HG02970 (cell line): ENCODE data around the gene DNAJC13.
A peak's percentile ranks its signal among the peaks of the same experiment; 100 is the strongest.

Experiments used
- ATAC-seq: cut with Tn5 transposase; IDR thresholded peaks from one replicate; pipeline ENCODE4 v1.9.1; 2021; ENCODE audit warnings: mild to moderate bottlenecking, moderate library complexity, moderate number of reproducible peaks; ENCODE audit not compliant: unreplicated experiment, low FRiP score

Gene DNAJC13

DNA sequence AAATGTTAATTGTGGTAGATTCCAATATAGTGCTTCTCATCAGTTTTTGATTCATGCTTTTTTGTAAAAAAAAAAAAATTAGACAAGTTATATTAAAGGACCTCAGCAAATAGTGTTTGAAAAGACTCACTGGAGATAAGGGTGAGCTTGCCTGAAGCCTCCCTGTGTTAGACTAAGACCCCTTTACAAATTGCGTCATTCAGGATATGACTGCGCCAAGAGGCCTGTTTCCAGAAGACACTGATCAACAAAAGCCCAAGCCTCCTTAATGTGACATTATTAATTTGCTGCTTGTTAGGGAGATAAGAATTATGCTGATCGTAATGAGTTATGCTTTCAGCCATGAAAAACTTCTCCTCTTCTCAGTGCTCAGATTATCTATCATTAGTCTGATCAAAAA lies 13.0 kb upstream of the DNAJC13 start:
- no peak for ATAC-seq

- no peak for ATAC-seq
Observed at GRCh38 chr3:132405188-132405587, 12.1 kb upstream of the DNAJC13 start.

- no peak for ATAC-seq
Observed at GRCh38 chr3:132405609-132406299, 11.5 kb upstream of the DNAJC13 start.

- ATAC-seq: no peak
Observed at GRCh38 chr3:132406587-132406986, 10.7 kb upstream of the DNAJC13 start.

DNA sequence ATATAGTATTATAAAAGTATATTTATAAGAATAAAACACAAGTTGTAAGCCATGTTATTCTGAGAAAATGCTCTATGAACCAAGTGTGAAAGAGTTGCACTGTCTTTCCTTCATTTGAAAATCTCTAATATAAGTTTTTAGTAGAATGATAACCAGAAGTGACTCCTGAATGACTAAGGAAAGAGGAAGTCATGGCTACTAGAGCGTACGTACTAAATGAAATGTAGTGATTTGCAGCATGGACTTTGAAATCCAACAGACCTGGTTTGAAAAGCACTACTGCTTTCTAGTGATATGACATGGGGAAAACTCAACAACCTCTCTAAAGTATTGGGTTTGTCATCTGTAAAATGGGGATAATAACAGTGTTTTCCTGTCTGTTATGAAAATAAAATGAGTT lies 10.3 kb upstream of the DNAJC13 start:
- no peak for ATAC-seq

GRCh38 chr3:132414841-132415240 lies 2.5 kb upstream of the DNAJC13 start:
- ATAC-seq: no peak

GRCh38 chr3:132416161-132416560 lies 1.1 kb upstream of the DNAJC13 start:
- ATAC-seq: no peak

GRCh38 chr3:132417695-132418411 lies 551 bp downstream of the DNAJC13 start:
- peak; percentile 41 for ATAC-seq

DNA sequence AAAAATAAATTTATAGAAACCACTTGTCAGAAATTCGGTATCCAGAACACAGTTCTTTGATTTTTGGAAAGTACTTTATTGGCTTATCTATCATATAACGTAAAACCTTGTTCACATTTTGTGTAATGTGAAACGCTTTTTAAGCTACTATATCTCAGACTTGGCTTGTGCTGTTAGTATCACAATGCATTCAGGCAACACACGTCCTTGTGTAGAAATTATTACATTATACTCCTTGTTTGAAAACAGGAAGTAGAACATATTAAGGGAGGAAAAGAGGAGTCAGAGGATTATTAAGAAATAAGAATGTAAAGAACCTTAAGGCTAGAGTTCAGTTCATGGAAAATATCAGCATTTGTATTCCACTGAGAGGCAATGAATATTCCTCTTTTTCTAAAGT lies 1.6 kb downstream of the DNAJC13 start:
- no peak for ATAC-seq

GRCh38 chr3:132421832-132422231 lies 4.5 kb downstream of the DNAJC13 start:
- ATAC-seq: no peak

DNA sequence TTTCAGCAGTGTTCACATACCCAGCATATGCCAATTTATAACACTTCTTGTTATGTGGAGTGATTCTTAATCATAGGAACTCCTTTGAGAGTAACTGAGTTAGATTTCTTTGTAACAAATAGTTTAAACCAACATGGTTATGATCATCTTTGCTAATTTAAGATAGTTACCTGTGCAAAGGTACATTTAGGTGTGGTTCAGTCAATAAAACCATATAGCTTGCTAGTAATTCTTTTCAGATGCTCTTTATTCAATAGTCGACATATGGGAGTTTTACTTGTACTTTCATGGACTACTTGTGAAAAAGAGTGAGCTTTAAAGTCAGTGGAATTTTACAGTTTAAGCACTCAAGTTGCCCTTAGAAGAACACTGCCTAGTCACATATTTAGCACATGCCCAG lies 5.2 kb downstream of the DNAJC13 start:
- no peak for ATAC-seq

- ATAC-seq: no peak
Observed at GRCh38 chr3:132432639-132433038, 15.3 kb downstream of the DNAJC13 start.

- no peak for ATAC-seq
Observed at GRCh38 chr3:132433121-132433520, 15.8 kb downstream of the DNAJC13 start.

GRCh38 chr3:132435224-132435910 lies 18.1 kb downstream of the DNAJC13 start:
- no peak for ATAC-seq

DNA sequence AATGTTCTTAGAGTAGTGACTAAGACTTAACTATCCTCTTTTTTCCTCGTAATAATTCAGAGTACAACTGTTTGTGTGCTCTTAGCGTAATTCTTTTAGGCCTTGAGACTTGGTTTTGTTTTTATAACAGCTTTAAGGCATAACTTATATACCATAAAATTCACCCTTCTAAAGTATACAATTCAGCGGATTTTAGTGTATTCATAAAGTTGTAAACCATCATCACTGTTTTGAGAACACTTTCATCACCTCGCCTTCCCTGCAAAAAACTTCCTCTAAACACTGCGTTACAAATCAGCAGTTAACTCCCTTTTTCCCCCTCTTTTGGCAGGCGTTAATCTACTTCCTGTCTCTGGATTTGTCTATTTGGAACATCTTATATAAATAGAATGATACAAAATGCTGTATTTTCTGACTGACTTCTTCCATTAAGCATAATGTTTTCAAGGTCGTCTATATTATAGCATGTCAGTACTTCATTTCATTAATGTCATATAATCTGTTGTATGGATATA lies 18.7 kb downstream of the DNAJC13 start:
- ATAC-seq: no peak

DNA sequence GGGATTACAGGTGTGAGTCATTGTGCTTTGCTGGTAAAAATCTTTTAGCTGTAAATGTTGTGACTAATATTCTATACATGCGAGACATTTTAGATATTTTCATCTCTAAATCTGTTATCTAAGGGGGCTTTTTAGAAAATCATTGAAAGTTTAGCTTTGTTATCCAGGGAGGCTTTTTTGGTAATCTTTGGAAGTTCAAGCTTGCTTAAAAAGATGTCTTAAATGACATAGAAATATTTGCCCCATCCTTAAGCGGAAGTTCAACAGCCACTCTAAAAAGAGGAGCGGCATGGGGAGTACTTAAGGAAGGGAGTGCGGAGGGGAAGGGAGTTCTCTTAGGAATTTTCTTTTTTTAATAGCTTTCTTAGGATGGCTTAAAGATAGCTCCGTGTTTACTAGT lies 26.1 kb downstream of the DNAJC13 start:
- no peak for ATAC-seq

- no peak for ATAC-seq
Observed at GRCh38 chr3:132444383-132444782, 27.1 kb downstream of the DNAJC13 start.

GRCh38 chr3:132445817-132446216 lies 28.5 kb downstream of the DNAJC13 start:
- ATAC-seq: no peak

DNA sequence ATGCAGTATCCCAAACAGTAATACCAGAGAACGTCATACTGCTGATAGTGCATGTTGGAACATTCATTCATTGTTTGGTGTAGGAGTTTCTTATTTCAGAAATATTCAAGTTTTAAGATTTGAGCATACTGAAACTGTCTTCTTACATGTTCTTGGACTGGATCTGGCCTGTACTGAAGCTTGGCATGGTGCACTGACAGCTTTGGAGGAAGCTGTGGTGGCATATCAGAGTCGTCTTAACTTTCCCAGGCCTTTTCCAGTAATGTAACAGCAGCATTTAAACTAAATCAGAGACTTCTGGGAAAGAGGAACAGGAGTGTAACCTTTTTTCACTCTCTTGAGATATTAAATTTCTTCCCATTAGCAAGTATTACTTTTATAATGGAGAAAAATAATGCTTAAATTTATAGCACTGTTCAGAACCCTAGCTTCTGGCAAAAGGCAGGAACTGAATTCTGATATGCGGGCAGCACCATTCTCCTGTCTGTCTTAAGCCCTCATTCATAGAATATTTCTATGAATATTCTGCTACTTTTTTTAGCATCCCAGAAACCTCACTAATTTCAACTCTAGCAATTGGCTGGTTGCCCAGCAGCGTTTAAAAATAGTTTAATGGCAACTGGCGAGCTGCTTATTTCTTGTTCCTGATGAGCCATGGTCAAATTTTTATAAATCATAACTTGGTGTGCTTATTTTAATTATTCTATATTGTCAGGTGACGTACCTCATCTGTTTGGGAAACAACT lies 31.1 kb downstream of the DNAJC13 start:
- ATAC-seq: no peak

DNA sequence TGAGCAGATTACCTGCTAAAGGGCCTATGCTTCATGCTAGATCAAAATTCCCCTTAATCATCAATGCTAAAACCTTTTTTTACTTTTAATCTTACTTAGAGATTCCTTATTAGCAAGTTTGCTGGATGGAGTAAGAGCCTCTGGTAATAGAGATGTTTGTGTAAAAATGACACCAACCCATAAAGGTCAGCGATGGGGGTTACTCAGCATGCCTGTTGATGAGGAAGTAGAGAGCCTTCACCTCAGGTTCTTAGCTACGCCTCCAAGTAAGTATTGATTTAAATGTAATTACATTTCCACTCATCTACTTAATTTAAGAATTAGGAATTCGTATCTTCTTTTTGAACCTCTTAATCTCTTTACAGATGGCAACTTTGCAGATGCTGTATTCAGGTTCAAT lies 38.8 kb downstream of the DNAJC13 start:
- no peak for ATAC-seq

- no peak for ATAC-seq
Observed at GRCh38 chr3:132456571-132456970, 39.3 kb downstream of the DNAJC13 start.
